Smooth muscle cell (in vitro differentiated cells): Measurements from ENCODE around the gene MAF. TPM values are rescaled to one million over a fixed set of nuclear protein-coding genes. Genes with fewer than 3 reads are reported as not detected.

ENCODE experiments used
- DNase-seq: peaks from one replicate; lab custom pipeline; 2025; ENCODE audit not compliant: unreplicated experiment; lab: John Stamatoyannopoulos, UW
- H2AFZ ChIP-seq: fragments of 200-600 bp; sonication (generic); 2 replicates; pipeline ENCODE4 v1.6.0; 2016; ENCODE audit warnings: antibody characterized with exemption, low read depth, mild to moderate bottlenecking
- H3F3A ChIP-seq: fragments of 200-600 bp; sonication (generic); 2 replicates; pipeline ENCODE4 v1.6.0; 2017; ENCODE audit warnings: antibody characterized with exemption, low read depth
- H3K27ac ChIP-seq: fragments of 200-600 bp; sonication (generic); 2 replicates; pipeline ENCODE4 v1.5.1; 2016; ENCODE audit warnings: low read depth, mild to moderate bottlenecking
- H3K27me3 ChIP-seq: fragments of 200-600 bp; sonication (generic); 2 replicates; pipeline ENCODE4 v1.6.1; 2016; ENCODE audit warnings: low read depth, mild to moderate bottlenecking
- H3K36me3 ChIP-seq: fragments of 200-600 bp; sonication (generic); 2 replicates; pipeline ENCODE4 v1.5.1; 2016; ENCODE audit warnings: low read depth
- H3K4me1 ChIP-seq: fragments of 200-600 bp; sonication (generic); 2 replicates; pipeline ENCODE4 v1.5.1; 2016; ENCODE audit warnings: low read depth
- H3K4me2 ChIP-seq: fragments of 200-600 bp; sonication (generic); 2 replicates; pipeline ENCODE4 v1.6.0; 2016; ENCODE audit warnings: mild to moderate bottlenecking
- H3K4me3 ChIP-seq: fragments of 200-600 bp; sonication (generic); 2 replicates; pipeline ENCODE4 v1.5.1; 2016; ENCODE audit warnings: mild to moderate bottlenecking
- H3K79me2 ChIP-seq: fragments of 200-600 bp; sonication (generic); 2 replicates; pipeline ENCODE4 v1.6.0; 2016; ENCODE audit warnings: low read depth, mild to moderate bottlenecking
- H3K9ac ChIP-seq: fragments of 200-600 bp; sonication (generic); 2 replicates; pipeline ENCODE4 v1.6.0; 2016; ENCODE audit warnings: low read depth
- H3K9me3 ChIP-seq: fragments of 200-600 bp; sonication (generic); replicated peaks from 2 replicates; pipeline ENCODE4 v1.5.1; 2016; ENCODE audit warnings: low read depth
- H4K20me1 ChIP-seq: fragments of 200-600 bp; sonication (generic); 2 replicates; pipeline ENCODE4 v1.6.0; 2016; ENCODE audit warnings: low read depth
- WGBS: methylation state at CpG from one replicate; pipeline ENCODE4 v1.1.7; 2016; ENCODE audit warnings: low lambda C conversion rate; 5-methylcytosine and 5-hydroxymethylcytosine counted together
- polyA plus RNA-seq: library from polyadenylated mRNA; unstranded; fragments of >200 nt; fragmentation: Nextera tagmentation; extraction: Ambion mirVana; gene quantifications from 2 replicates; pipeline ENCODE4 v1.2.1, GENCODE V29; 2016
- total RNA-seq: library from RNA; depleted of rRNA; stranded (reverse); fragments of >200 nt; gene quantifications from 2 replicates; pipeline ENCODE4 v1.2.3, GENCODE V29; 2014
- TF ChIP-seq, protein P1 (sequence below): fragments of 200-600 bp; sonication (generic); IDR thresholded peaks from 2 replicates; pipeline ENCODE4 v1.5.1; 2017; ENCODE audit warnings: borderline replicate concordance, mild to moderate bottlenecking, antibody characterized with exemption; ENCODE audit not compliant: insufficient read depth, poor library complexity, severe bottlenecking

MAF gene
- total and polyA plus RNA-seq, 2 experiments from 2014 or later, result 19.1 to 54.9 TPM

DNA sequence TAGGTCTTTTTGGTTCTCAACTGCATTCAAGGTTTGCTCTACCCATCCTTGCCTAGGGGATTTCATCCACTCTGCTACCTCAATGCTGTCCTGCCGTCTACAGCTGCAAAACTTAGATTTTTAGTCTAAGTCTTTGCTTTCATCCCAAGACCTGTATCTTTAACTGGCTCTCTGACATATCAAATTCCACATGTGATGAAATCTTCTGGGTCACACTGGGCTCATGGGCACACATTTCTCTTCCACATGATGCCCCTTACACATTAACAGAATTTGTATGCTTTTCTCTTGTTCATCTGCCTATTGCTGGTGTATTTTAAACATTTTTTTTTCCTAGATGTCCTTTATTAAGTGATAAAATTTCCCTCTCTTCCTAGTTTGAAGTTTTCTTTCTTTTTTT is 39.6 kb downstream of the MAF start:
- Histone ChIP-seq H3K27me3 (peaks cover 16% of the 10 kb centered on the region), H3K4me2 (no peak overlapping the region), H3K9me3 (no peaks in the 10 kb centered on the region), H3K4me1 (no peaks in the 10 kb centered on the region), H3F3A (no peaks in the 10 kb centered on the region), H4K20me1 (no peaks in the 10 kb centered on the region), H3K27ac (no peak overlapping the region), H3K36me3 (no peaks in the 10 kb centered on the region), H3K4me3 (no peak overlapping the region), H3K79me2 (no peaks in the 10 kb centered on the region), H2AFZ (no peak overlapping the region), H3K9ac (no peak overlapping the region)
- DNase-seq, result no peak
- TF ChIP-seq, protein P1, sequence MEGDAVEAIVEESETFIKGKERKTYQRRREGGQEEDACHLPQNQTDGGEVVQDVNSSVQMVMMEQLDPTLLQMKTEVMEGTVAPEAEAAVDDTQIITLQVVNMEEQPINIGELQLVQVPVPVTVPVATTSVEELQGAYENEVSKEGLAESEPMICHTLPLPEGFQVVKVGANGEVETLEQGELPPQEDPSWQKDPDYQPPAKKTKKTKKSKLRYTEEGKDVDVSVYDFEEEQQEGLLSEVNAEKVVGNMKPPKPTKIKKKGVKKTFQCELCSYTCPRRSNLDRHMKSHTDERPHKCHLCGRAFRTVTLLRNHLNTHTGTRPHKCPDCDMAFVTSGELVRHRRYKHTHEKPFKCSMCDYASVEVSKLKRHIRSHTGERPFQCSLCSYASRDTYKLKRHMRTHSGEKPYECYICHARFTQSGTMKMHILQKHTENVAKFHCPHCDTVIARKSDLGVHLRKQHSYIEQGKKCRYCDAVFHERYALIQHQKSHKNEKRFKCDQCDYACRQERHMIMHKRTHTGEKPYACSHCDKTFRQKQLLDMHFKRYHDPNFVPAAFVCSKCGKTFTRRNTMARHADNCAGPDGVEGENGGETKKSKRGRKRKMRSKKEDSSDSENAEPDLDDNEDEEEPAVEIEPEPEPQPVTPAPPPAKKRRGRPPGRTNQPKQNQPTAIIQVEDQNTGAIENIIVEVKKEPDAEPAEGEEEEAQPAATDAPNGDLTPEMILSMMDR, result no peak
- 87% methylated on average over 1 of the region's 1 CpG for WGBS

GRCh38 chr16:79560318-79560717 is 40.2 kb downstream of the MAF start:
- H3K4me2 ChIP-seq, result no peak overlapping the region
- H2AFZ ChIP-seq, result no peak overlapping the region
- TF ChIP-seq, protein P1, result no peak
- 95% methylated on average over 2 of the region's 2 CpGs for WGBS
- DNase-seq, result no peak
- no peaks in the 10 kb centered on the region for H4K20me1 ChIP-seq
- no peak overlapping the region for H3K4me3 ChIP-seq
- H3K4me1 ChIP-seq, result no peaks in the 10 kb centered on the region
- no peaks in the 10 kb centered on the region for H3F3A ChIP-seq
- H3K9me3 ChIP-seq, result no peaks in the 10 kb centered on the region
- no peaks in the 10 kb centered on the region for H3K79me2 ChIP-seq
- peaks cover 14% of the 10 kb centered on the region for H3K27me3 ChIP-seq
- no peak overlapping the region for H3K27ac ChIP-seq
- H3K9ac ChIP-seq, result no peak overlapping the region
- no peaks in the 10 kb centered on the region for H3K36me3 ChIP-seq

GRCh38 chr16:79559532-79559931 is 41.0 kb downstream of the MAF start:
- no peak for DNase-seq
- Histone ChIP-seq H3K4me2 (no peak overlapping the region), H3F3A (no peaks in the 10 kb centered on the region), H3K9me3 (no peaks in the 10 kb centered on the region), H3K4me3 (no peak overlapping the region), H3K36me3 (no peaks in the 10 kb centered on the region), H3K27ac (no peak overlapping the region), H3K27me3 (peaks cover 14% of the 10 kb centered on the region), H3K4me1 (no peaks in the 10 kb centered on the region), H3K79me2 (no peaks in the 10 kb centered on the region), H4K20me1 (no peaks in the 10 kb centered on the region), H3K9ac (no peak overlapping the region), H2AFZ (no peak overlapping the region)
- TF ChIP-seq, protein P1, result no peak
- WGBS, result 40% methylated on average over 1 of the region's 1 CpG

GRCh38 chr16:79557421-79557820 is 43.1 kb downstream of the MAF start:
- Histone ChIP-seq H2AFZ (no peak overlapping the region), H3K9ac (no peak overlapping the region), H3K27ac (no peak overlapping the region), H3K27me3 (peaks cover 21% of the 10 kb centered on the region), H3K9me3 (no peaks in the 10 kb centered on the region), H3F3A (no peaks in the 10 kb centered on the region), H3K79me2 (no peaks in the 10 kb centered on the region), H4K20me1 (no peaks in the 10 kb centered on the region), H3K36me3 (no peaks in the 10 kb centered on the region), H3K4me3 (no peak overlapping the region), H3K4me1 (no peaks in the 10 kb centered on the region), H3K4me2 (no peak overlapping the region)
- WGBS, result 59% methylated on average over 3 of the region's 3 CpGs
- DNase-seq, result no peak
- TF ChIP-seq, protein P1, result no peak
